ENCODE data around the gene ADRA2C. TPM values are rescaled to one million over a fixed set of nuclear protein-coding genes. Genes with fewer than 3 reads are reported as not detected.
A peak's percentile ranks its signal among the peaks of the same experiment; 100 is the strongest.

Gene ADRA2C
- total RNA-seq, 3 donors from 2014 or later, result 1.6 to 6.9 (median 3.5) TPM

DNA sequence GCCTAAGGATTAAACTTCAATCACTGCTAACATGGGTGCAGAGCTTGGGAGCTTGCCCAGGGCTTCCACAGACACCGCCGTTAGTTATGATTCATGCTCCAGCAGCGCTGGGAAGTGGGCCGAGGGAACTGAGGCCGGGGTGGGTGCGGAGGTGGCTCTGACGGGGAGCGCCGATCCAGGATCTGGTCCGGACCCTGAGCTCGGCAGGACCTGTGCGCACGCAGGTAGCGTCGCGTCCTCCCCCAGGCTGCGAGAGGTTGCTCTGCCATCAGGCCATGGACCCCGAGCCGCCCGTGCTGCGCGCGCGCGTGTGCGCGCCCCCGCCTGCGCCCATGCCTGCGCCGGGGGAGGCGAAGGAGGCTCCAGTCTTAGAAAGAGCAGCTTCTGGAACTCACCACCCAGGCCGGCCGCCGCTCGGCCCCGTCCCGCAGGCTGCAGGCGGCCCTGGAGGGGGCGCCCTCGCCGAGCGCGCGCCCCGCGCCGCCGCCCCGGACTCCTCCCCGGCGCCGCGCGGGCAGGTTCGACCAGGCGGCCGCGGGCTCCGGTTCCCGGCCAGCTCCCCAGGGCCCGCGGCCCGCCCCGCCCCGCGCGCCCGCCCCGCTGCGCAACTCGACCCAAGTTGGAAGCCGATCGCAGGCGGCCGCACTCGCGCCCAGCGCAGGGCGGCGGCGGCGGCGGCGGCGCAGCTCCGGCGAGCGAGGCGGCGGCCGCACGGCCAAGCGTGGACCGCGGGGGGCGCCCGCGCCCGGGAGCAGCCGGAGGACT is 732 bp upstream of the ADRA2C start:
- peaks cover 0 to 46% of the 10 kb centered on the region in 2 donors for H3K27me3 ChIP-seq
- no peaks in the 10 kb centered on the region for H3K4me1 ChIP-seq
- intact Hi-C loops (cut with DNase I; ENCODE audit: low total_unique reads), result no loop called here
- H3K9me3 ChIP-seq, result no peaks in the 10 kb centered on the region
- H3K4me3 ChIP-seq, result peak overlapping the region; percentile 27 to 60 (median 46)
- TF ChIP-seq POLR2AphosphoS5 (IDR thresholded peaks at IDR 0.05) (no peak), POLR2A (IDR thresholded peaks at IDR 0.05) (no peak), CTCF (IDR thresholded peaks at IDR 0.05) (no peak)
- no peaks in the 10 kb centered on the region for H3K36me3 ChIP-seq
- no peak for DNase-seq (ENCODE audit: low spot score in 2 of 2)
- H3K27ac ChIP-seq, result peak overlapping the region in 1 of 2 donors; percentile 12

GRCh38 chr4:3766785-3767569 is 792 bp downstream of the ADRA2C start:
- H3K9me3 ChIP-seq, result no peaks in the 10 kb centered on the region
- intact Hi-C loops (cut with DNase I; ENCODE audit: low total_unique reads), result no loop called here
- no peaks in the 10 kb centered on the region for H3K4me1 ChIP-seq
- peaks cover 0 to 58% of the 10 kb centered on the region in 2 donors for H3K27me3 ChIP-seq
- TF ChIP-seq POLR2A (IDR thresholded peaks at IDR 0.05), result no peak
- TF ChIP-seq CTCF (IDR thresholded peaks at IDR 0.05), result no peak
- no peak for TF ChIP-seq POLR2AphosphoS5 (IDR thresholded peaks at IDR 0.05)
- peak overlapping the region; percentile 32 to 60 (median 46) for H3K4me3 ChIP-seq
- H3K36me3 ChIP-seq, result no peaks in the 10 kb centered on the region
- no peak overlapping the region for H3K27ac ChIP-seq
- no peak for DNase-seq (ENCODE audit: low spot score in 2 of 2)

GRCh38 chr4:3767570-3768288 is 1.5 kb downstream of the ADRA2C start:
- intact Hi-C loops (cut with DNase I; ENCODE audit: low total_unique reads), result no loop called here

GRCh38 chr4:3768842-3769641 is 2.9 kb downstream of the ADRA2C start:
- no peak overlapping the region for H3K4me3 ChIP-seq
- DNase-seq (ENCODE audit: low spot score in 2 of 2), result no peak
- TF ChIP-seq POLR2A (IDR thresholded peaks at IDR 0.05) (no peak), POLR2AphosphoS5 (IDR thresholded peaks at IDR 0.05) (no peak), CTCF (IDR thresholded peaks at IDR 0.05) (no peak)
- intact Hi-C loops (cut with DNase I; ENCODE audit: low total_unique reads), result no loop called here
- H3K9me3 ChIP-seq, result no peaks in the 10 kb centered on the region
- no peak overlapping the region for H3K27ac ChIP-seq
- peaks cover 0 to 69% of the 10 kb centered on the region in 2 donors for H3K27me3 ChIP-seq
- no peaks in the 10 kb centered on the region for H3K4me1 ChIP-seq
- no peaks in the 10 kb centered on the region for H3K36me3 ChIP-seq

More at GRCh38 chr4:3767570-3768288, 1.5 kb downstream of the ADRA2C start:
- no peak for DNase-seq (ENCODE audit: low spot score in 2 of 2)
- no peak for TF ChIP-seq CTCF (IDR thresholded peaks at IDR 0.05)
- Histone ChIP-seq H3K27ac (no peak overlapping the region), H3K36me3 (no peaks in the 10 kb centered on the region), H3K4me3 (peak overlapping the region in 1 of 3 donors; percentile 11), H3K9me3 (no peaks in the 10 kb centered on the region), H3K27me3 (peaks cover 0 to 64% of the 10 kb centered on the region in 2 donors), H3K4me1 (no peaks in the 10 kb centered on the region)
